22Rv1 (cell line): ENCODE data around the gene GNAL.

Experiments used
- CTCF ChIP-seq: fragments of 450-650 bp; IDR thresholded peaks from 2 replicates; pipeline ENCODE4 v1.5.1; 2017; ENCODE audit warnings: mild to moderate bottlenecking
- ZFX ChIP-seq: fragments of 450-650 bp; IDR thresholded peaks from 2 replicates; pipeline ENCODE4 v1.6.1; 2017; ENCODE audit warnings: antibody characterized with exemption, borderline replicate concordance

- no peak for TF ChIP-seq CTCF
- no peak for TF ChIP-seq ZFX
Measured at GRCh38 chr18:11862468-11863137, 173.5 kb downstream of the GNAL start.
